Ramos (cell line): ENCODE data around the gene UNC13C.

ENCODE experiments used
- in situ Hi-C: fragments of 300-500 bp; cut with MboI; formaldehyde crosslinking; loops from one replicate; pipeline ENCODE4 v1.14.3; 2022; ENCODE audit warnings: low sequenced_read_pairs; ENCODE audit not compliant: unreplicated experiment

The UNC13C gene

GRCh38 chr15:54277834-54278233 lies 299.6 kb downstream of the UNC13C start:
- in situ Hi-C loops = no loop called here

GRCh38 chr15:54280726-54281125 lies 302.5 kb downstream of the UNC13C start:
- in situ Hi-C loops = no loop called here

- in situ Hi-C loops = no loop called here
Measured at GRCh38 chr15:54282228-54282836, 304.1 kb downstream of the UNC13C start.

- in situ Hi-C loops = no loop called here
Measured at GRCh38 chr15:54288049-54288448, 309.8 kb downstream of the UNC13C start.

- in situ Hi-C loops = no loop called here
Measured at GRCh38 chr15:54289590-54290136, 311.4 kb downstream of the UNC13C start.

GRCh38 chr15:54298396-54298795 lies 320.2 kb downstream of the UNC13C start:
- in situ Hi-C loops = no loop called here

- in situ Hi-C loops = loop anchor here (25.0 kb wide), 1 partner anchor 217 kb away; no protein-coding TSS in a partner anchor
Measured at GRCh38 chr15:54304321-54304720, 326.1 kb downstream of the UNC13C start.

- in situ Hi-C loops = loop anchor here (25.0 kb wide), 1 partner anchor 218 kb away; no protein-coding TSS in a partner anchor
Measured at GRCh38 chr15:54305138-54305537, 326.9 kb downstream of the UNC13C start.

- in situ Hi-C loops = loop anchor here (25.0 kb wide), 1 partner anchor 220 kb away; no protein-coding TSS in a partner anchor
Measured at GRCh38 chr15:54307252-54307902, 329.1 kb downstream of the UNC13C start.

- in situ Hi-C loops = loop anchor here (25.0 kb wide), 1 partner anchor 221 kb away; no protein-coding TSS in a partner anchor
Measured at GRCh38 chr15:54307926-54308325, 329.7 kb downstream of the UNC13C start.

- in situ Hi-C loops = loop anchor here (25.0 kb wide), 1 partner anchor 225 kb away; no protein-coding TSS in a partner anchor
Measured at GRCh38 chr15:54312528-54312927, 334.3 kb downstream of the UNC13C start.

- in situ Hi-C loops = loop anchor here (25.0 kb wide), 1 partner anchor 234 kb away; no protein-coding TSS in a partner anchor
Measured at GRCh38 chr15:54321426-54321825, 343.2 kb downstream of the UNC13C start.

- in situ Hi-C loops = loop anchor here (25.0 kb wide), 1 partner anchor 235 kb away; no protein-coding TSS in a partner anchor
Measured at GRCh38 chr15:54322341-54322740, 344.1 kb downstream of the UNC13C start.

GRCh38 chr15:54345301-54345700 lies 367.1 kb downstream of the UNC13C start:
- in situ Hi-C loops = no loop called here

GRCh38 chr15:54345827-54346226 lies 367.6 kb downstream of the UNC13C start:
- in situ Hi-C loops = no loop called here

GRCh38 chr15:54347082-54347827 lies 369.0 kb downstream of the UNC13C start:
- in situ Hi-C loops = no loop called here

- in situ Hi-C loops = no loop called here
Measured at GRCh38 chr15:54353726-54354125, 375.5 kb downstream of the UNC13C start.

- in situ Hi-C loops = no loop called here
Measured at GRCh38 chr15:54354341-54354740, 376.1 kb downstream of the UNC13C start.

GRCh38 chr15:54364961-54365360 lies 386.7 kb downstream of the UNC13C start:
- in situ Hi-C loops = no loop called here

- in situ Hi-C loops = no loop called here
Measured at GRCh38 chr15:54373332-54373731, 395.1 kb downstream of the UNC13C start.
